Stimulated activated CD4-positive, alpha-beta T cell treated with anti-CD3 and anti-CD28 coated beads, Interleukin-15, amount 100 ng/mL, for 1 hour (primary cell): Measurements from ENCODE around the gene SLC6A17.

Experiments used
- DNase-seq, 2 donors: peaks; one replicate each; pipeline ENCODE4 v3.0.0-alpha.2; 2020; ENCODE audit warnings: low read depth in 1 of 2, low spot score in 1 of 2

The SLC6A17 gene

GRCh38 chr1:110135246-110135645 lies 15.0 kb upstream of the SLC6A17 start:
- DNase-seq, result no peak

- no peak for DNase-seq
Observed at GRCh38 chr1:110135666-110136065, 14.6 kb upstream of the SLC6A17 start.

GRCh38 chr1:110136911-110137310 lies 13.4 kb upstream of the SLC6A17 start:
- no peak for DNase-seq

- DNase-seq, result no peak
Observed at GRCh38 chr1:110138956-110139355, 11.3 kb upstream of the SLC6A17 start.

GRCh38 chr1:110144366-110144765 lies 5.9 kb upstream of the SLC6A17 start:
- DNase-seq, result no peak

GRCh38 chr1:110148961-110149360 lies 1.3 kb upstream of the SLC6A17 start:
- DNase-seq, result no peak

- DNase-seq, result no peak
Observed at GRCh38 chr1:110151175-110151669, 928 bp downstream of the SLC6A17 start.

- DNase-seq, result no peak
Observed at GRCh38 chr1:110152133-110152785, 2.0 kb downstream of the SLC6A17 start.

- no peak for DNase-seq
Observed at GRCh38 chr1:110153407-110153950, 3.2 kb downstream of the SLC6A17 start.

GRCh38 chr1:110155878-110156522 lies 5.7 kb downstream of the SLC6A17 start:
- peak in 1 of 2 donors; percentile 8 for DNase-seq

GRCh38 chr1:110158261-110158660 lies 8.0 kb downstream of the SLC6A17 start:
- no peak for DNase-seq

- DNase-seq, result no peak
Observed at GRCh38 chr1:110159168-110159567, 8.9 kb downstream of the SLC6A17 start.

- no peak for DNase-seq
Observed at GRCh38 chr1:110160538-110161100, 10.3 kb downstream of the SLC6A17 start.

- no peak for DNase-seq
Observed at GRCh38 chr1:110161165-110161564, 10.9 kb downstream of the SLC6A17 start.

GRCh38 chr1:110161849-110162248 lies 11.6 kb downstream of the SLC6A17 start:
- no peak for DNase-seq

GRCh38 chr1:110163591-110163990 lies 13.3 kb downstream of the SLC6A17 start:
- DNase-seq, result no peak

GRCh38 chr1:110164725-110165350 lies 14.5 kb downstream of the SLC6A17 start:
- no peak for DNase-seq

- no peak for DNase-seq
Observed at GRCh38 chr1:110165761-110166231, 15.5 kb downstream of the SLC6A17 start.

- DNase-seq, result no peak
Observed at GRCh38 chr1:110166861-110167260, 16.6 kb downstream of the SLC6A17 start.

GRCh38 chr1:110170766-110171733 lies 20.8 kb downstream of the SLC6A17 start:
- no peak for DNase-seq
